H1 (cell line): ENCODE data around the gene CALM1. TPM values are rescaled to one million over a fixed set of nuclear protein-coding genes. Genes with fewer than 3 reads are reported as not detected.

Experiments
- CREB1 ChIP-seq: IDR thresholded peaks from 2 replicates; pipeline ENCODE4 v1.6.1; 2012; ENCODE audit warnings: inconsistent platforms
- GABPA ChIP-seq: IDR thresholded peaks from 2 replicates; pipeline ENCODE4 v1.6.1; 2011; ENCODE audit warnings: mild to moderate bottlenecking, low read length, moderate library complexity, borderline replicate concordance; ENCODE audit not compliant: insufficient read depth
- KDM5A ChIP-seq: fragments of 200-600 bp; IDR thresholded peaks from 2 replicates; pipeline ENCODE4 v1.7.1; 2012; ENCODE audit warnings: mild to moderate bottlenecking, low read length, inconsistent platforms, mixed read lengths
- PHF8 ChIP-seq: fragments of 200-600 bp; sonication (generic); conservative IDR thresholded peaks from 2 replicates; pipeline ENCODE4 v1.7.1; 2012; ENCODE audit warnings: low read depth, mild to moderate bottlenecking, inconsistent platforms, low read length, moderate library complexity
- SP1 ChIP-seq: IDR thresholded peaks from 2 replicates; pipeline ENCODE4 v1.6.1; 2011; ENCODE audit warnings: low read depth, low read length
- TEAD4 ChIP-seq: IDR thresholded peaks from 2 replicates; pipeline ENCODE4 v1.6.1; 2012; ENCODE audit warnings: low read depth, low read length, inconsistent platforms, mixed read lengths
- polyA plus RNA-seq, 7 experiments: library from polyadenylated mRNA; depleted of rRNA in 3 of 7; stranded (reverse) in 5 of 7; unstranded in 2 of 7; fragments of >200 nt in 5 of 7; fragments of 200-250 nt in 2 of 7; gene quantifications; 1 replicate in 5 of 7; 2 replicates in 1 of 7; 4 replicates in 1 of 7; pipeline versions ENCODE4 v1.2.1 to v1.2.3, GENCODE V29; 2011 to 2013; ENCODE audit warnings: missing spikeins in 2 of 7, mixed read lengths in 2 of 7
- total RNA-seq: library from RNA; stranded (reverse); fragmentation: NEBNext Ultra II Directional; extraction: Animal tissue kit (Norgen Biotek cat#: 25700); gene quantifications from 2 replicates; pipeline ENCODE4 v1.2.1, GENCODE V29; 2021
- TF ChIP-seq, protein P1 (sequence below): fragments of 300-600 bp; sonication (generic); IDR thresholded peaks from 2 replicates; pipeline ENCODE4 v1.7.1; 2012; ENCODE audit warnings: low read length, moderate library complexity, mild to moderate bottlenecking, inconsistent platforms; ENCODE audit not compliant: insufficient replicate concordance

CALM1 gene
- total and polyA plus RNA-seq, 2 of the 8 experiments (the other 6 are each of a cell fraction or from before 2014, with no cell fraction given): 285 to 422 TPM

GRCh38 chr14:90450667-90451066, 53.8 kb downstream of the CALM1 start (continued):
- TF ChIP-seq, protein P1, sequence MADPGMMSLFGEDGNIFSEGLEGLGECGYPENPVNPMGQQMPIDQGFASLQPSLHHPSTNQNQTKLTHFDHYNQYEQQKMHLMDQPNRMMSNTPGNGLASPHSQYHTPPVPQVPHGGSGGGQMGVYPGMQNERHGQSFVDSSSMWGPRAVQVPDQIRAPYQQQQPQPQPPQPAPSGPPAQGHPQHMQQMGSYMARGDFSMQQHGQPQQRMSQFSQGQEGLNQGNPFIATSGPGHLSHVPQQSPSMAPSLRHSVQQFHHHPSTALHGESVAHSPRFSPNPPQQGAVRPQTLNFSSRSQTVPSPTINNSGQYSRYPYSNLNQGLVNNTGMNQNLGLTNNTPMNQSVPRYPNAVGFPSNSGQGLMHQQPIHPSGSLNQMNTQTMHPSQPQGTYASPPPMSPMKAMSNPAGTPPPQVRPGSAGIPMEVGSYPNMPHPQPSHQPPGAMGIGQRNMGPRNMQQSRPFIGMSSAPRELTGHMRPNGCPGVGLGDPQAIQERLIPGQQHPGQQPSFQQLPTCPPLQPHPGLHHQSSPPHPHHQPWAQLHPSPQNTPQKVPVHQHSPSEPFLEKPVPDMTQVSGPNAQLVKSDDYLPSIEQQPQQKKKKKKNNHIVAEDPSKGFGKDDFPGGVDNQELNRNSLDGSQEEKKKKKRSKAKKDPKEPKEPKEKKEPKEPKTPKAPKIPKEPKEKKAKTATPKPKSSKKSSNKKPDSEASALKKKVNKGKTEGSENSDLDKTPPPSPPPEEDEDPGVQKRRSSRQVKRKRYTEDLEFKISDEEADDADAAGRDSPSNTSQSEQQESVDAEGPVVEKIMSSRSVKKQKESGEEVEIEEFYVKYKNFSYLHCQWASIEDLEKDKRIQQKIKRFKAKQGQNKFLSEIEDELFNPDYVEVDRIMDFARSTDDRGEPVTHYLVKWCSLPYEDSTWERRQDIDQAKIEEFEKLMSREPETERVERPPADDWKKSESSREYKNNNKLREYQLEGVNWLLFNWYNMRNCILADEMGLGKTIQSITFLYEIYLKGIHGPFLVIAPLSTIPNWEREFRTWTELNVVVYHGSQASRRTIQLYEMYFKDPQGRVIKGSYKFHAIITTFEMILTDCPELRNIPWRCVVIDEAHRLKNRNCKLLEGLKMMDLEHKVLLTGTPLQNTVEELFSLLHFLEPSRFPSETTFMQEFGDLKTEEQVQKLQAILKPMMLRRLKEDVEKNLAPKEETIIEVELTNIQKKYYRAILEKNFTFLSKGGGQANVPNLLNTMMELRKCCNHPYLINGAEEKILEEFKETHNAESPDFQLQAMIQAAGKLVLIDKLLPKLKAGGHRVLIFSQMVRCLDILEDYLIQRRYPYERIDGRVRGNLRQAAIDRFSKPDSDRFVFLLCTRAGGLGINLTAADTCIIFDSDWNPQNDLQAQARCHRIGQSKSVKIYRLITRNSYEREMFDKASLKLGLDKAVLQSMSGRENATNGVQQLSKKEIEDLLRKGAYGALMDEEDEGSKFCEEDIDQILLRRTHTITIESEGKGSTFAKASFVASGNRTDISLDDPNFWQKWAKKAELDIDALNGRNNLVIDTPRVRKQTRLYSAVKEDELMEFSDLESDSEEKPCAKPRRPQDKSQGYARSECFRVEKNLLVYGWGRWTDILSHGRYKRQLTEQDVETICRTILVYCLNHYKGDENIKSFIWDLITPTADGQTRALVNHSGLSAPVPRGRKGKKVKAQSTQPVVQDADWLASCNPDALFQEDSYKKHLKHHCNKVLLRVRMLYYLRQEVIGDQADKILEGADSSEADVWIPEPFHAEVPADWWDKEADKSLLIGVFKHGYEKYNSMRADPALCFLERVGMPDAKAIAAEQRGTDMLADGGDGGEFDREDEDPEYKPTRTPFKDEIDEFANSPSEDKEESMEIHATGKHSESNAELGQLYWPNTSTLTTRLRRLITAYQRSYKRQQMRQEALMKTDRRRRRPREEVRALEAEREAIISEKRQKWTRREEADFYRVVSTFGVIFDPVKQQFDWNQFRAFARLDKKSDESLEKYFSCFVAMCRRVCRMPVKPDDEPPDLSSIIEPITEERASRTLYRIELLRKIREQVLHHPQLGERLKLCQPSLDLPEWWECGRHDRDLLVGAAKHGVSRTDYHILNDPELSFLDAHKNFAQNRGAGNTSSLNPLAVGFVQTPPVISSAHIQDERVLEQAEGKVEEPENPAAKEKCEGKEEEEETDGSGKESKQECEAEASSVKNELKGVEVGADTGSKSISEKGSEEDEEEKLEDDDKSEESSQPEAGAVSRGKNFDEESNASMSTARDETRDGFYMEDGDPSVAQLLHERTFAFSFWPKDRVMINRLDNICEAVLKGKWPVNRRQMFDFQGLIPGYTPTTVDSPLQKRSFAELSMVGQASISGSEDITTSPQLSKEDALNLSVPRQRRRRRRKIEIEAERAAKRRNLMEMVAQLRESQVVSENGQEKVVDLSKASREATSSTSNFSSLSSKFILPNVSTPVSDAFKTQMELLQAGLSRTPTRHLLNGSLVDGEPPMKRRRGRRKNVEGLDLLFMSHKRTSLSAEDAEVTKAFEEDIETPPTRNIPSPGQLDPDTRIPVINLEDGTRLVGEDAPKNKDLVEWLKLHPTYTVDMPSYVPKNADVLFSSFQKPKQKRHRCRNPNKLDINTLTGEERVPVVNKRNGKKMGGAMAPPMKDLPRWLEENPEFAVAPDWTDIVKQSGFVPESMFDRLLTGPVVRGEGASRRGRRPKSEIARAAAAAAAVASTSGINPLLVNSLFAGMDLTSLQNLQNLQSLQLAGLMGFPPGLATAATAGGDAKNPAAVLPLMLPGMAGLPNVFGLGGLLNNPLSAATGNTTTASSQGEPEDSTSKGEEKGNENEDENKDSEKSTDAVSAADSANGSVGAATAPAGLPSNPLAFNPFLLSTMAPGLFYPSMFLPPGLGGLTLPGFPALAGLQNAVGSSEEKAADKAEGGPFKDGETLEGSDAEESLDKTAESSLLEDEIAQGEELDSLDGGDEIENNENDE: no peak
- no peak for TF ChIP-seq CREB1
- no peak for TF ChIP-seq TEAD4
- no peak for TF ChIP-seq KDM5A
- no peak for TF ChIP-seq SP1
- TF ChIP-seq PHF8: no peak
- no peak for TF ChIP-seq GABPA
